Measurements from ENCODE around the gene NEMP1.
"Not testable (repeated sequence)": the region's sequence is repeated elsewhere in the genome, so short reads cannot be mapped to it uniquely, and the experiment has no call there.

The NEMP1 gene

DNA sequence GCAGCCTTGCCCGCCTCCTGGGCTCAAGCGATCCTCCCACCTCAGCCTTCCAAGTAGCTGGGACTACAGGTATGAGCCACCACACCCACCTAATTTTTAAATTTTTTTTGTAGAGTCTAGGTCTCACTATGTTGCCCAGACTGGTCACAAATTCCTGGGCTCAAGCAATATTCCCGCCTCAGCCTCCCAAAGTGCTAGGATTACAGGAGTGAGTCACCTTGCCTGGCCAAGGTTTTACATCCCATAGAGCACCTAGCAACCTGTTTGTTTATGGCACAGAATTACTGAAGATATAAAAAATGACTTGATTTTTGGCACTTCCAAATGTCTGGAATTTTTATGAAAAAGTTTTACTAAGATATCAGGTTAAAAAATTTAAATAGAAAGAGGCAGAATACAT, 45.2 kb downstream of the NEMP1 start:
- Histone ChIP-seq H3K4me1 (ENCODE audit: control insufficient read depth, insufficient read depth, low read length) (peaks cover 6% of the 10 kb centered on the region; the same call in 1 of the 2 replicates), H3K36me3 (ENCODE audit: control insufficient read depth, insufficient read depth, low read length) (no peaks in the 10 kb centered on the region), H3K9me3 (ENCODE audit: control insufficient read depth, insufficient read depth, low read length) (no peaks in the 10 kb centered on the region), H3K4me3 (ENCODE audit: low read depth, low read length) (no peak overlapping the region), H3K27ac (ENCODE audit: low read depth, low read length) (no peak overlapping the region), H3K9ac (ENCODE audit: low read depth, low read length) (no peak overlapping the region), H3K27me3 (ENCODE audit: control insufficient read depth, insufficient read depth, low read length) (no peaks in the 10 kb centered on the region)

- no peak overlapping the region for H3K9ac ChIP-seq (ENCODE audit: low read depth, low read length)
- no peaks in the 10 kb centered on the region for H3K27me3 ChIP-seq (ENCODE audit: control insufficient read depth, insufficient read depth, low read length)
- no peak overlapping the region for H3K4me3 ChIP-seq (ENCODE audit: low read depth, low read length)
- H3K36me3 ChIP-seq (ENCODE audit: control insufficient read depth, insufficient read depth, low read length), result no peaks in the 10 kb centered on the region
- no peaks in the 10 kb centered on the region for H3K9me3 ChIP-seq (ENCODE audit: control insufficient read depth, insufficient read depth, low read length)
- no peak overlapping the region for H3K27ac ChIP-seq (ENCODE audit: low read depth, low read length)
- H3K4me1 ChIP-seq (ENCODE audit: control insufficient read depth, insufficient read depth, low read length), result peaks cover 14% of the 10 kb centered on the region
Observed at GRCh38 chr12:57031789-57032188, 46.8 kb downstream of the NEMP1 start.

DNA sequence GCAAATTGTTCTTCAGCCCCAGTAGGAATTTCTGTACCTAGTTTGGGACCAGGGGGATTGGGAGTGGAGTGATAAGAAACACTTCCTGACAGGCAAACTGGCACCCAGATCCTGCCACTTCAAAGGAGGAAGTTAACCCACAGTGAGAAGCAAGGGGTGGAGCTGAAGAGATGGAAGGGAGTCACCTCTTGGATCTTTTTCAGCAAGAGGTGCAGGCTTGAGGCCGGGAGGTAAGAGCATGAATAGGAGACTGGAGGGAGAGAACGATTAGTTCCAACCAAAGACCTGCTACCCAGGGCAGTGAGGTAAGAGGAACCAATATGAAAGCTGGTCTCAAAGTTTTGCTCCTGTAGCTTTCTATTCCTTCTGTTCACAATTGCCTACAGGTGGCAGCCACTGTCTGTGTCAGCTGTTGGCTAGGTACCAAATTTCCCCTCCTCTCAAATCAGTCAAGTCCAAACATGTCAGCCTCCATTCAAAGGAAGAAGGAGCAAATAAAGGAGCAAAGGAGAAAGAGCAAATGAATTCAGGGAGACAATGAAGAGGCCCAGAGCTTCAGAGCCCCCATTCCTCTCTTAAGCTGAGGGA, 47.4 kb downstream of the NEMP1 start:
- Histone ChIP-seq H3K9me3 (ENCODE audit: control insufficient read depth, insufficient read depth, low read length) (no peaks in the 10 kb centered on the region), H3K27me3 (ENCODE audit: control insufficient read depth, insufficient read depth, low read length) (no peaks in the 10 kb centered on the region), H3K36me3 (ENCODE audit: control insufficient read depth, insufficient read depth, low read length) (no peaks in the 10 kb centered on the region), H3K9ac (ENCODE audit: low read depth, low read length) (no peak overlapping the region), H3K4me3 (ENCODE audit: low read depth, low read length) (no peak overlapping the region), H3K4me1 (ENCODE audit: control insufficient read depth, insufficient read depth, low read length) (peaks cover 14% of the 10 kb centered on the region), H3K27ac (ENCODE audit: low read depth, low read length) (no peak overlapping the region)

- peaks cover 14% of the 10 kb centered on the region for H3K4me1 ChIP-seq (ENCODE audit: control insufficient read depth, insufficient read depth, low read length)
- no peaks in the 10 kb centered on the region for H3K36me3 ChIP-seq (ENCODE audit: control insufficient read depth, insufficient read depth, low read length)
- no peak overlapping the region for H3K9ac ChIP-seq (ENCODE audit: low read depth, low read length)
- no peaks in the 10 kb centered on the region for H3K27me3 ChIP-seq (ENCODE audit: control insufficient read depth, insufficient read depth, low read length)
- no peaks in the 10 kb centered on the region for H3K9me3 ChIP-seq (ENCODE audit: control insufficient read depth, insufficient read depth, low read length)
- H3K27ac ChIP-seq (ENCODE audit: low read depth, low read length), result no peak overlapping the region
- no peak overlapping the region for H3K4me3 ChIP-seq (ENCODE audit: low read depth, low read length)
Observed at GRCh38 chr12:57029457-57029856, 49.1 kb downstream of the NEMP1 start.

- H3K4me1 ChIP-seq (ENCODE audit: control insufficient read depth, insufficient read depth, low read length), result peaks cover 14% of the 10 kb centered on the region
- no peaks in the 10 kb centered on the region for H3K36me3 ChIP-seq (ENCODE audit: control insufficient read depth, insufficient read depth, low read length)
- H3K9ac ChIP-seq (ENCODE audit: low read depth, low read length), result no peak overlapping the region
- no peaks in the 10 kb centered on the region for H3K27me3 ChIP-seq (ENCODE audit: control insufficient read depth, insufficient read depth, low read length)
- H3K27ac ChIP-seq (ENCODE audit: low read depth, low read length), result no peak overlapping the region
- no peak overlapping the region for H3K4me3 ChIP-seq (ENCODE audit: low read depth, low read length)
- no peaks in the 10 kb centered on the region for H3K9me3 ChIP-seq (ENCODE audit: control insufficient read depth, insufficient read depth, low read length)
Observed at GRCh38 chr12:57027805-57028153, 50.8 kb downstream of the NEMP1 start.

- Histone ChIP-seq H3K4me3 (ENCODE audit: low read depth, low read length) (no peak overlapping the region), H3K27me3 (ENCODE audit: control insufficient read depth, insufficient read depth, low read length) (no peaks in the 10 kb centered on the region), H3K27ac (ENCODE audit: low read depth, low read length) (no peak overlapping the region), H3K4me1 (ENCODE audit: control insufficient read depth, insufficient read depth, low read length) (peaks cover 14% of the 10 kb centered on the region), H3K9ac (ENCODE audit: low read depth, low read length) (no peak overlapping the region), H3K9me3 (ENCODE audit: control insufficient read depth, insufficient read depth, low read length) (no peaks in the 10 kb centered on the region), H3K36me3 (ENCODE audit: control insufficient read depth, insufficient read depth, low read length) (no peaks in the 10 kb centered on the region)
Observed at GRCh38 chr12:57027011-57027804, 51.4 kb downstream of the NEMP1 start.

- H3K27ac ChIP-seq (ENCODE audit: low read depth, low read length), result no peak overlapping the region
- no peak overlapping the region for H3K4me3 ChIP-seq (ENCODE audit: low read depth, low read length)
- H3K4me1 ChIP-seq (ENCODE audit: control insufficient read depth, insufficient read depth, low read length), result peaks cover 8% of the 10 kb centered on the region
- no peaks in the 10 kb centered on the region for H3K9me3 ChIP-seq (ENCODE audit: control insufficient read depth, insufficient read depth, low read length)
- no peaks in the 10 kb centered on the region for H3K27me3 ChIP-seq (ENCODE audit: control insufficient read depth, insufficient read depth, low read length)
- no peaks in the 10 kb centered on the region for H3K36me3 ChIP-seq (ENCODE audit: control insufficient read depth, insufficient read depth, low read length)
- no peak overlapping the region for H3K9ac ChIP-seq (ENCODE audit: low read depth, low read length)
Observed at GRCh38 chr12:57025196-57025595, 53.4 kb downstream of the NEMP1 start.

DNA sequence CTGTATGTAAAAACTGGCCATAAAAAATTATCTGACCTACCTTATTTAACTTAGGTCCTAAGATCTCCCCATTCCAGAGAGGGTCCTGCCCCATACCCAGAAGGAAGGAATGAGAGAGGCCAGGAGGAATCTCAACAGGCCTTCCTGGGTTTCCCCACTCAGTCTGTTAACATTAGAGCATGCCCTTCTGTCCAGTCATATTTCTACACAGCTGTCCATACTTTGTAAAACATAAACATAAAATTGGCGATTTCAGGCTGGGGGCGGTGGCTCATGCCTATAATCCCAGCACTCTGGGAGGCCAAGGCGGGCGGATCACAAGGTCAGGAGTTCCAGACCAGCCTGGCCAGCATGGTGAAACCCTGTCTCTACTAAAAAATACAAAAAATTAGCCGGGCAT, 56.3 kb downstream of the NEMP1 start:
- not testable (repeated sequence) for H3K4me3 ChIP-seq (ENCODE audit: low read depth, low read length); H3K4me1 ChIP-seq (ENCODE audit: control insufficient read depth, insufficient read depth, low read length); H3K36me3 ChIP-seq (ENCODE audit: control insufficient read depth, insufficient read depth, low read length); H3K9ac ChIP-seq (ENCODE audit: low read depth, low read length); H3K27ac ChIP-seq (ENCODE audit: low read depth, low read length); H3K27me3 ChIP-seq (ENCODE audit: control insufficient read depth, insufficient read depth, low read length); H3K9me3 ChIP-seq (ENCODE audit: control insufficient read depth, insufficient read depth, low read length)

DNA sequence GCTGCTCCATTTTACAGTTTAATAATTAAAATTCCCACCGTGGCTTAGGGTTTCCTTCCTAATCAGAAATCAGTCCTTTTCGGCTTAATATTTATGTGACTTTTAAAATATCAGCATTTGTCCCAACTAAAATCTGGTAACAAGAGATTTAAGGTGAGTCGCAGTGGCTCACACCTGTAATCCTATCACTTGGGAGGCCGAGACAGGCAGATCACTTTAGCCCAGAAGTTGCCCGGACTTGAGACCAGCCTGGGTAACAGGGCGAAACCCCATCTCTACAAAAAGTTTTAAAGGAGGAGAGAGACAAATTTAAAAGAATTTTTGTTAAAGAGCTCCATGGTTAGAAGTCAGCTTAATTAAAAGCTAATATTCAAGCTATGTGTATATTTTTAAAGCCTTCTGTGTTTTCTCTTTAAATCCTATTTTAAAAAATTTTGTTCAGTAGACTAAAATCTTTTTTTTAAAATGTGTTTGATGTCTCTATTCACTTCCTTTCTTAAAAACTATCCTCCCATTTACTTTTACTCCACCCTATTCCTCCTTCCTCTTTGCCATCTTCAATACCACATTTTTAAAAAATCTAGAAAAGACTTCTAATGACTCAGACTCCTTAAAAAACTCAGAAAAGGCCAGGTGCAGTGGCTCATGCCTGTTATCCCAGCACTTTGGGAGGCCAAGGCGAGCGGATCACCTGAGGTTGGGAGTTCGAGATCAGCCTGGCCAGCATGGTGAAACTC, 58.4 kb downstream of the NEMP1 start:
- no peak overlapping the region for H3K27ac ChIP-seq (ENCODE audit: low read depth, low read length)

DNA sequence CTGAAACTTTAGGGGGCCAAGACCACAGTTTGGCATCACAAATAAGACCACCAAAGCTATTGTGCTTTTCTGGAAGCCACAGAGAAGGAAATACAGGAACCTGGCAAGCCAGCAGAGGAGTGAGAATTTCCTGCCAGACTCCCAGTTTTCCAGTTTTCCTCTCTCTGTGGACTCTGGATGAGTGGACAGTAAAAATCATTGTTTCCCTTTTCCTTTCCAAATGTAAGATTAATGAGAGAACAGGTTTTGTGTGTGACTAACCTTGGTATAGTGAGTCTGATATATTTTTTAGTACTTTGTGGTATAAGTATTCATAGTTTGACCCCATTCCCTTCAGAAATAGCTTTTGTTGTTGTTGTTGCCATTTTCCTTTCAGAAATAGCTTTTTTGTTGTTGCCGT, 59.7 kb downstream of the NEMP1 start:
- no peak overlapping the region for H3K27ac ChIP-seq (ENCODE audit: low read depth, low read length)
- H3K9ac ChIP-seq (ENCODE audit: low read depth, low read length), result no peak overlapping the region
- H3K36me3 ChIP-seq (ENCODE audit: control insufficient read depth, insufficient read depth, low read length), result no peaks in the 10 kb centered on the region
- H3K9me3 ChIP-seq (ENCODE audit: control insufficient read depth, insufficient read depth, low read length), result no peaks in the 10 kb centered on the region
- H3K4me3 ChIP-seq (ENCODE audit: low read depth, low read length), result no peak overlapping the region
- H3K27me3 ChIP-seq (ENCODE audit: control insufficient read depth, insufficient read depth, low read length), result no peaks in the 10 kb centered on the region
- H3K4me1 ChIP-seq (ENCODE audit: control insufficient read depth, insufficient read depth, low read length), result no peaks in the 10 kb centered on the region

More for the DNA sequence above, 58.4 kb downstream of the NEMP1 start:
- H3K9ac ChIP-seq (ENCODE audit: low read depth, low read length), result no peak overlapping the region
- no peaks in the 10 kb centered on the region for H3K36me3 ChIP-seq (ENCODE audit: control insufficient read depth, insufficient read depth, low read length)
- H3K9me3 ChIP-seq (ENCODE audit: control insufficient read depth, insufficient read depth, low read length), result no peaks in the 10 kb centered on the region
- no peaks in the 10 kb centered on the region for H3K27me3 ChIP-seq (ENCODE audit: control insufficient read depth, insufficient read depth, low read length)
- no peaks in the 10 kb centered on the region for H3K4me1 ChIP-seq (ENCODE audit: control insufficient read depth, insufficient read depth, low read length)
- no peak overlapping the region for H3K4me3 ChIP-seq (ENCODE audit: low read depth, low read length)

DNA sequence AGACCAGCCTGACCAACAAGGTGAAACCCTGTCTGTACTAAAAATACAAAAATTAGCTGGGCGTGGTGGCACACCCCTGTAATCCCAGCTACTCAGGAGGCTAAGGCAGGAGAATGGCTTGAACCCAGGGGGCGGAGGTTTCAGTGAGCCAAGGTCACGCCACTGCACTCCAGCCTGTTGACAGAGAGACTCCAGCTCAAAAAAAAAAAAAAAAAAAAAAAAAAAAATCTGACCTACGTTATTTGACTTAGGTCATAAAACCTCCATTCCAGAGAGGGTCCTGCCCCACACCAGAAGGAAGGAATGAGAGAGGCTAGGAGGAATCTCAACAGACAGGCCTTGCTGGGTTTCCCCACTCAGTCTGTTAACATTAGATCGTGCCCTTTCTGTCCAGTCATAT, 60.2 kb downstream of the NEMP1 start:
- H3K27me3 ChIP-seq (ENCODE audit: control insufficient read depth, insufficient read depth, low read length); H3K27ac ChIP-seq (ENCODE audit: low read depth, low read length); H3K9me3 ChIP-seq (ENCODE audit: control insufficient read depth, insufficient read depth, low read length); H3K36me3 ChIP-seq (ENCODE audit: control insufficient read depth, insufficient read depth, low read length); H3K9ac ChIP-seq (ENCODE audit: low read depth, low read length); H3K4me1 ChIP-seq (ENCODE audit: control insufficient read depth, insufficient read depth, low read length); H3K4me3 ChIP-seq (ENCODE audit: low read depth, low read length): not testable (repeated sequence)
